ENCODE measurements around the gene GNB1. TPM values are rescaled to one million over a fixed set of nuclear protein-coding genes. Genes with fewer than 3 reads are reported as not detected.
A peak's percentile ranks its signal among the peaks of the same experiment; 100 is the strongest.

Gene GNB1
- total and polyA plus RNA-seq, 9 of the 15 experiments (the other 6 are each of a cell fraction or from before 2014, with no cell fraction given): 34.3 to 388 (median 114) TPM

GRCh38 chr1:1908506-1908791, 17.6 kb upstream of the GNB1 start (continued):
- TF ChIP-seq, protein P1, sequence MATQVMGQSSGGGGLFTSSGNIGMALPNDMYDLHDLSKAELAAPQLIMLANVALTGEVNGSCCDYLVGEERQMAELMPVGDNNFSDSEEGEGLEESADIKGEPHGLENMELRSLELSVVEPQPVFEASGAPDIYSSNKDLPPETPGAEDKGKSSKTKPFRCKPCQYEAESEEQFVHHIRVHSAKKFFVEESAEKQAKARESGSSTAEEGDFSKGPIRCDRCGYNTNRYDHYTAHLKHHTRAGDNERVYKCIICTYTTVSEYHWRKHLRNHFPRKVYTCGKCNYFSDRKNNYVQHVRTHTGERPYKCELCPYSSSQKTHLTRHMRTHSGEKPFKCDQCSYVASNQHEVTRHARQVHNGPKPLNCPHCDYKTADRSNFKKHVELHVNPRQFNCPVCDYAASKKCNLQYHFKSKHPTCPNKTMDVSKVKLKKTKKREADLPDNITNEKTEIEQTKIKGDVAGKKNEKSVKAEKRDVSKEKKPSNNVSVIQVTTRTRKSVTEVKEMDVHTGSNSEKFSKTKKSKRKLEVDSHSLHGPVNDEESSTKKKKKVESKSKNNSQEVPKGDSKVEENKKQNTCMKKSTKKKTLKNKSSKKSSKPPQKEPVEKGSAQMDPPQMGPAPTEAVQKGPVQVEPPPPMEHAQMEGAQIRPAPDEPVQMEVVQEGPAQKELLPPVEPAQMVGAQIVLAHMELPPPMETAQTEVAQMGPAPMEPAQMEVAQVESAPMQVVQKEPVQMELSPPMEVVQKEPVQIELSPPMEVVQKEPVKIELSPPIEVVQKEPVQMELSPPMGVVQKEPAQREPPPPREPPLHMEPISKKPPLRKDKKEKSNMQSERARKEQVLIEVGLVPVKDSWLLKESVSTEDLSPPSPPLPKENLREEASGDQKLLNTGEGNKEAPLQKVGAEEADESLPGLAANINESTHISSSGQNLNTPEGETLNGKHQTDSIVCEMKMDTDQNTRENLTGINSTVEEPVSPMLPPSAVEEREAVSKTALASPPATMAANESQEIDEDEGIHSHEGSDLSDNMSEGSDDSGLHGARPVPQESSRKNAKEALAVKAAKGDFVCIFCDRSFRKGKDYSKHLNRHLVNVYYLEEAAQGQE (IDR thresholded peaks at IDR 0.05; ENCODE audit: borderline replicate concordance): no peak
- TF ChIP-seq, protein P1 (CRISPR knock-in tag; IDR thresholded peaks at IDR 0.05; ENCODE audit: low read depth): peak; percentile 51; the same call in 1 of the 2 replicates
- TF ChIP-seq ZNF707 (CRISPR knock-in tag; conservative IDR thresholded peaks at IDR 0.05) (no peak), ZNF584 (CRISPR knock-in tag; IDR thresholded peaks at IDR 0.05; ENCODE audit: low read depth) (no peak), E2F3 (CRISPR knock-in tag; IDR thresholded peaks at IDR 0.05) (no peak), E4F1 (CRISPR knock-in tag; IDR thresholded peaks at IDR 0.05; ENCODE audit: borderline replicate concordance) (no peak), CTBP1 (IDR thresholded peaks at IDR 0.05; ENCODE audit: borderline replicate concordance) (no peak), ZNF253 (CRISPR knock-in tag; conservative IDR thresholded peaks at IDR 0.05) (no peak), ZHX1 (conservative IDR thresholded peaks at IDR 0.05; ENCODE audit: low read length) (no peak)
